ENCODE data around the gene JAKMIP2. TPM values are rescaled to one million over a fixed set of nuclear protein-coding genes. Genes with fewer than 3 reads are reported as not detected.
"Not testable (repeated sequence)": the region's sequence is repeated elsewhere in the genome, so short reads cannot be mapped to it uniquely, and the experiment has no call there.

The JAKMIP2 gene
- total RNA-seq, 1 experiment from 2014 or later, result not detected

DNA sequence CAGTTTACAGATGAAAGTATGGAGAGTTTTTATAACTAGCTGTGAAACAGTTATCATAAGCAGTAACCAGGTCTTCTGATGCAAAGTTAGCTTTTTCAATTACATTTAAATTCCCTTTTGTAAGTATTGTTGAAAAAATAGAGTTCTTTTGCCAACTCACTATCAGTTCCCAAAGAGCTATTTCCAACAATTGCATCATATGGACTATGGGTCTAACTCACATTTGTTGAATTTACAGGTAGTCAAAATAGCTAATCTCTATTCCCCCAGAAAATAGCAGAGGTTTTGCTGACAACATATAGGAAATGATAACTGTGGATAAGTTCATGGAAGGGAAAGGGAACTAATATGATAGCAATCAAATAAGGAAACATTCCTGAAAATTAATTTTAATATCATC, 47.5 kb upstream of the JAKMIP2 start:
- no peaks in the 10 kb centered on the region for H3K36me3 ChIP-seq (ENCODE audit: control insufficient read depth, insufficient read depth, low read length)
- ATAC-seq (no peak), DNase-seq (ENCODE audit: low read depth, low spot score) (no peak)
- no peak overlapping the region for H3K27ac ChIP-seq (ENCODE audit: low read length)
- in situ Hi-C loops (cut with HindIII; ENCODE audit: low pct_unique_long_range_greater_than_20kb, low sequenced_read_pairs) (no loop called here), intact Hi-C loops (cut with micrococcal nuclease; ENCODE audit: unreplicated experiment) (no loop called here)
- ChIA-PET CTCF (no interaction called here), POLR2A (no interaction called here)
- TF ChIP-seq, protein P1, sequence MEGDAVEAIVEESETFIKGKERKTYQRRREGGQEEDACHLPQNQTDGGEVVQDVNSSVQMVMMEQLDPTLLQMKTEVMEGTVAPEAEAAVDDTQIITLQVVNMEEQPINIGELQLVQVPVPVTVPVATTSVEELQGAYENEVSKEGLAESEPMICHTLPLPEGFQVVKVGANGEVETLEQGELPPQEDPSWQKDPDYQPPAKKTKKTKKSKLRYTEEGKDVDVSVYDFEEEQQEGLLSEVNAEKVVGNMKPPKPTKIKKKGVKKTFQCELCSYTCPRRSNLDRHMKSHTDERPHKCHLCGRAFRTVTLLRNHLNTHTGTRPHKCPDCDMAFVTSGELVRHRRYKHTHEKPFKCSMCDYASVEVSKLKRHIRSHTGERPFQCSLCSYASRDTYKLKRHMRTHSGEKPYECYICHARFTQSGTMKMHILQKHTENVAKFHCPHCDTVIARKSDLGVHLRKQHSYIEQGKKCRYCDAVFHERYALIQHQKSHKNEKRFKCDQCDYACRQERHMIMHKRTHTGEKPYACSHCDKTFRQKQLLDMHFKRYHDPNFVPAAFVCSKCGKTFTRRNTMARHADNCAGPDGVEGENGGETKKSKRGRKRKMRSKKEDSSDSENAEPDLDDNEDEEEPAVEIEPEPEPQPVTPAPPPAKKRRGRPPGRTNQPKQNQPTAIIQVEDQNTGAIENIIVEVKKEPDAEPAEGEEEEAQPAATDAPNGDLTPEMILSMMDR (IDR thresholded peaks at IDR 0.05), result no peak
- TF ChIP-seq, protein P2, sequence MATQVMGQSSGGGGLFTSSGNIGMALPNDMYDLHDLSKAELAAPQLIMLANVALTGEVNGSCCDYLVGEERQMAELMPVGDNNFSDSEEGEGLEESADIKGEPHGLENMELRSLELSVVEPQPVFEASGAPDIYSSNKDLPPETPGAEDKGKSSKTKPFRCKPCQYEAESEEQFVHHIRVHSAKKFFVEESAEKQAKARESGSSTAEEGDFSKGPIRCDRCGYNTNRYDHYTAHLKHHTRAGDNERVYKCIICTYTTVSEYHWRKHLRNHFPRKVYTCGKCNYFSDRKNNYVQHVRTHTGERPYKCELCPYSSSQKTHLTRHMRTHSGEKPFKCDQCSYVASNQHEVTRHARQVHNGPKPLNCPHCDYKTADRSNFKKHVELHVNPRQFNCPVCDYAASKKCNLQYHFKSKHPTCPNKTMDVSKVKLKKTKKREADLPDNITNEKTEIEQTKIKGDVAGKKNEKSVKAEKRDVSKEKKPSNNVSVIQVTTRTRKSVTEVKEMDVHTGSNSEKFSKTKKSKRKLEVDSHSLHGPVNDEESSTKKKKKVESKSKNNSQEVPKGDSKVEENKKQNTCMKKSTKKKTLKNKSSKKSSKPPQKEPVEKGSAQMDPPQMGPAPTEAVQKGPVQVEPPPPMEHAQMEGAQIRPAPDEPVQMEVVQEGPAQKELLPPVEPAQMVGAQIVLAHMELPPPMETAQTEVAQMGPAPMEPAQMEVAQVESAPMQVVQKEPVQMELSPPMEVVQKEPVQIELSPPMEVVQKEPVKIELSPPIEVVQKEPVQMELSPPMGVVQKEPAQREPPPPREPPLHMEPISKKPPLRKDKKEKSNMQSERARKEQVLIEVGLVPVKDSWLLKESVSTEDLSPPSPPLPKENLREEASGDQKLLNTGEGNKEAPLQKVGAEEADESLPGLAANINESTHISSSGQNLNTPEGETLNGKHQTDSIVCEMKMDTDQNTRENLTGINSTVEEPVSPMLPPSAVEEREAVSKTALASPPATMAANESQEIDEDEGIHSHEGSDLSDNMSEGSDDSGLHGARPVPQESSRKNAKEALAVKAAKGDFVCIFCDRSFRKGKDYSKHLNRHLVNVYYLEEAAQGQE (IDR thresholded peaks at IDR 0.05; ENCODE audit: insufficient read depth in 1 of 2, low read depth in 2 of 2, low read length in 1 of 2), result no peak
- TF ChIP-seq SIN3A (IDR thresholded peaks at IDR 0.05; ENCODE audit: borderline replicate concordance, insufficient read depth, low read depth, low read length) (no peak), TCF7L2 (IDR thresholded peaks at IDR 0.05; ENCODE audit: low read depth, low read length) (no peak), POLR2AphosphoS5 (IDR thresholded peaks at IDR 0.05; ENCODE audit: low read depth, low read length) (no peak)
- H3K4me3 ChIP-seq (ENCODE audit: low read depth in 2 of 2, low read length in 2 of 2), result no peak overlapping the region
- BruUV-seq (replicated peaks), result no TSS peak
- no peaks in the 10 kb centered on the region for H3K4me1 ChIP-seq (ENCODE audit: control insufficient read depth, insufficient read depth, low read length)
- H3K27me3 ChIP-seq (ENCODE audit: control insufficient read depth, insufficient read depth, low read length), result no peaks in the 10 kb centered on the region
- H3K9me3 ChIP-seq (ENCODE audit: control insufficient read depth, insufficient read depth, low read depth, low read length), result no peaks in the 10 kb centered on the region

DNA sequence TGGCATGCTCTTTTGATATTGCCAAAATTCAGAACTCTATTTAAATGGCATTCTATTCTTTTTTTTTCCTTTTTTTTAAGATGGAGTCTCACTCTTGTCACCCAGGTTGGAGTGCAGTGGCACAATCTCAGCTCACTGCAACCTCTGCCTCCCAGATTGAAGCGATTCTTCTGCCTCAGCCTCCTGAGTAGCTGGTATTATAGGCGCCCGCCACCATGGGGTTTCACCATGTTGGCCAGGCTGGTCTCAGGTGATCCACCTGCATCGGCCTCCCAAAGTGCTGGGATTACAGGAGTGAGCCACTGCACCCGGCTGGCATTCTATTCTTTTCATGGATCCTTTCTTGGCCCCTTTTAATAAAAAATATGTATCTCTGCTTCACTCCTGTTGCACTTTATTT, 44.5 kb upstream of the JAKMIP2 start:
- H3K9me3 ChIP-seq (ENCODE audit: control insufficient read depth, insufficient read depth, low read depth, low read length); H3K4me3 ChIP-seq (ENCODE audit: low read depth in 2 of 2, low read length in 2 of 2); DNase-seq (ENCODE audit: low read depth, low spot score); intact Hi-C loops (cut with micrococcal nuclease; ENCODE audit: unreplicated experiment); POLR2A ChIA-PET; H3K27me3 ChIP-seq (ENCODE audit: control insufficient read depth, insufficient read depth, low read length); H3K27ac ChIP-seq (ENCODE audit: low read length); CTCF ChIA-PET; ATAC-seq; in situ Hi-C loops (cut with HindIII; ENCODE audit: low pct_unique_long_range_greater_than_20kb, low sequenced_read_pairs); H3K4me1 ChIP-seq (ENCODE audit: control insufficient read depth, insufficient read depth, low read length); BruUV-seq (replicated peaks); H3K36me3 ChIP-seq (ENCODE audit: control insufficient read depth, insufficient read depth, low read length): not testable (repeated sequence)

DNA sequence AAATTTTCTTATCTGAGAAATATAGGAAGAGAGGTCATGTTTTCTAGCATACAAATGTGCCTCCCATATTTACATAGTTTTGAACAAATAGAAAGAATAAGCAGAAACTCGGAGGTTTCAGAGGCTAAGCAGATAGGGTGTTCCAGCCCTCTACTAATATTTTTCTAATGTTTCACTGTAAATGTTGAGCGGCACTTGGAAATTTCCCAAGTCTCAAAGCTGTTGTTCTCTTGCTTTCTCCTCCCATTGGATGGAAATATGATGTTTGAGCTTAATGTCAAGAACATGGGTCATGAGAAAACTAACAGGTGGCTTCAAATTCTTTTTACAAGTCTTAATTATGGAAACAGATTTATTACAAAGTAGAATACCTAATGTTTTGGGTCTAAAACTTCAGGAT, 43.8 kb upstream of the JAKMIP2 start:
- no TSS peak for BruUV-seq (replicated peaks)
- POLR2A ChIA-PET, result no interaction called here
- Histone ChIP-seq H3K27ac (ENCODE audit: low read length) (no peak overlapping the region), H3K9me3 (ENCODE audit: control insufficient read depth, insufficient read depth, low read depth, low read length) (no peaks in the 10 kb centered on the region), H3K4me1 (ENCODE audit: control insufficient read depth, insufficient read depth, low read length) (no peaks in the 10 kb centered on the region), H3K36me3 (ENCODE audit: control insufficient read depth, insufficient read depth, low read length) (no peaks in the 10 kb centered on the region), H3K27me3 (ENCODE audit: control insufficient read depth, insufficient read depth, low read length) (no peaks in the 10 kb centered on the region), H3K4me3 (ENCODE audit: low read depth in 2 of 2, low read length in 2 of 2) (no peak overlapping the region)
- in situ Hi-C loops (cut with HindIII; ENCODE audit: low pct_unique_long_range_greater_than_20kb, low sequenced_read_pairs) (no loop called here), intact Hi-C loops (cut with micrococcal nuclease; ENCODE audit: unreplicated experiment) (no loop called here)
- ATAC-seq (no peak), DNase-seq (ENCODE audit: low read depth, low spot score) (no peak)
- no peak for TF ChIP-seq SIN3A (IDR thresholded peaks at IDR 0.05; ENCODE audit: borderline replicate concordance, insufficient read depth, low read depth, low read length)
- TF ChIP-seq, protein P1 (IDR thresholded peaks at IDR 0.05), result no peak
- no peak for TF ChIP-seq POLR2AphosphoS5 (IDR thresholded peaks at IDR 0.05; ENCODE audit: low read depth, low read length)
- TF ChIP-seq, protein P2 (IDR thresholded peaks at IDR 0.05; ENCODE audit: insufficient read depth in 1 of 2, low read depth in 2 of 2, low read length in 1 of 2), result no peak
- TF ChIP-seq TCF7L2 (IDR thresholded peaks at IDR 0.05; ENCODE audit: low read depth, low read length), result no peak
- CTCF ChIA-PET, result no interaction called here

All from Panc1 (cell line).